ENCODE measurements around the gene CFAP251. TPM values are rescaled to one million over a fixed set of nuclear protein-coding genes. Genes with fewer than 3 reads are reported as not detected.

CFAP251 gene
- total RNA-seq, 2 donors from 2014 or later = 0.55 to 4.5 TPM

DNA sequence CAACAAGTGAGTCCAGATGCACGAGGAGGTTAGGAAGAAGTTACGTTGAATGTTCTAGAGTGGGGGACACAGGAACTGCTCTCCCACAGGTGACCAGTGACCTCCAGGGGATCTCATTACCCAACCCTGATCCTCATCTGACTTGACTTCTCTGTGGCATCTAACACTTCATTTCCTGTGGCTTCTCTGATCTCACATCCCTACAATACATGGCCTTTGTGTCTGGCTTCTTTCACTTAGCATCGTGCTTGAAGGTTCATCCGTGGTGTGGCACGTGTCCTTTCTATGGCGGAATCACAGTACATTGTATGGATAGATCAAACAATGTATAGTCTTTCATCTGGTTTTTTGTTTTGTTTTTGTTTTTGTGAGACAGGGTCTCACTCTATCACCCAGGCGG is 19.3 kb downstream of the CFAP251 start:
- intact Hi-C loops (cut with DNase I) = no loop called here
- Histone ChIP-seq H3K27ac (no peak overlapping the region), H3K4me3 (no peak overlapping the region), H3K27me3 (replicated peaks; ENCODE audit: insufficient read depth) (no peaks in the 10 kb centered on the region), H3K36me3 (no peaks in the 10 kb centered on the region), H3K9me3 (no peaks in the 10 kb centered on the region), H3K4me1 (replicated peaks) (no peaks in the 10 kb centered on the region)
- WGBS = over 99% methylated on average over 7 of the region's 7 CpGs
- TF ChIP-seq POLR2A (IDR thresholded peaks at IDR 0.05) (no peak), POLR2AphosphoS5 (IDR thresholded peaks at IDR 0.05) (no peak)
- TF ChIP-seq, protein P1, sequence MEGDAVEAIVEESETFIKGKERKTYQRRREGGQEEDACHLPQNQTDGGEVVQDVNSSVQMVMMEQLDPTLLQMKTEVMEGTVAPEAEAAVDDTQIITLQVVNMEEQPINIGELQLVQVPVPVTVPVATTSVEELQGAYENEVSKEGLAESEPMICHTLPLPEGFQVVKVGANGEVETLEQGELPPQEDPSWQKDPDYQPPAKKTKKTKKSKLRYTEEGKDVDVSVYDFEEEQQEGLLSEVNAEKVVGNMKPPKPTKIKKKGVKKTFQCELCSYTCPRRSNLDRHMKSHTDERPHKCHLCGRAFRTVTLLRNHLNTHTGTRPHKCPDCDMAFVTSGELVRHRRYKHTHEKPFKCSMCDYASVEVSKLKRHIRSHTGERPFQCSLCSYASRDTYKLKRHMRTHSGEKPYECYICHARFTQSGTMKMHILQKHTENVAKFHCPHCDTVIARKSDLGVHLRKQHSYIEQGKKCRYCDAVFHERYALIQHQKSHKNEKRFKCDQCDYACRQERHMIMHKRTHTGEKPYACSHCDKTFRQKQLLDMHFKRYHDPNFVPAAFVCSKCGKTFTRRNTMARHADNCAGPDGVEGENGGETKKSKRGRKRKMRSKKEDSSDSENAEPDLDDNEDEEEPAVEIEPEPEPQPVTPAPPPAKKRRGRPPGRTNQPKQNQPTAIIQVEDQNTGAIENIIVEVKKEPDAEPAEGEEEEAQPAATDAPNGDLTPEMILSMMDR (IDR thresholded peaks at IDR 0.05) = no peak
- no peak for DNase-seq (ENCODE audit: low spot score)

DNA sequence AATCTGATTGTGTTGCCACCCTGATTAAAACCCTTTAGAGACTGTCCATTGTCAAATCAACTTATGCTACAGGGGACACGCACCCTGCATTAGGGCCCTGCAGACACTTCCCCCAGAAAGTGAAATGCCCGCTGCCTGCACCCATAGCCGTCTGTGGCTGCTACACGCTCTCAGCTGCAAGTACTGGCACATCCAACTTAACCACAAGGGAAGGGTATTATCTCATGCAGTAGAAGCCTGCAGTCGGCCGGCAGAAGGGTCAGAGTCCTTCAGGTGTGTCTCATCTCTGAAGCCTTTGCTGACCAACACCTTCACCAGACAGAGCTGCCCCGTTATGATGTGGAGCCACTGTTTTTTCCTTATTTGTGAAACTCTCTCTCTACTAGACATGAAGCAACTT is 20.8 kb downstream of the CFAP251 start:
- 54% methylated on average over 7 of the region's 7 CpGs for WGBS
- DNase-seq (ENCODE audit: low spot score) = no peak
- intact Hi-C loops (cut with DNase I) = no loop called here
- no peaks in the 10 kb centered on the region for H3K27me3 ChIP-seq (replicated peaks; ENCODE audit: insufficient read depth)
- no peak overlapping the region for H3K4me3 ChIP-seq
- H3K9me3 ChIP-seq = no peaks in the 10 kb centered on the region
- no peak for TF ChIP-seq POLR2AphosphoS5 (IDR thresholded peaks at IDR 0.05)
- TF ChIP-seq, protein P1 (IDR thresholded peaks at IDR 0.05) = no peak
- no peak for TF ChIP-seq POLR2A (IDR thresholded peaks at IDR 0.05)
- no peaks in the 10 kb centered on the region for H3K4me1 ChIP-seq (replicated peaks)
- no peak overlapping the region for H3K27ac ChIP-seq
- no peaks in the 10 kb centered on the region for H3K36me3 ChIP-seq

DNA sequence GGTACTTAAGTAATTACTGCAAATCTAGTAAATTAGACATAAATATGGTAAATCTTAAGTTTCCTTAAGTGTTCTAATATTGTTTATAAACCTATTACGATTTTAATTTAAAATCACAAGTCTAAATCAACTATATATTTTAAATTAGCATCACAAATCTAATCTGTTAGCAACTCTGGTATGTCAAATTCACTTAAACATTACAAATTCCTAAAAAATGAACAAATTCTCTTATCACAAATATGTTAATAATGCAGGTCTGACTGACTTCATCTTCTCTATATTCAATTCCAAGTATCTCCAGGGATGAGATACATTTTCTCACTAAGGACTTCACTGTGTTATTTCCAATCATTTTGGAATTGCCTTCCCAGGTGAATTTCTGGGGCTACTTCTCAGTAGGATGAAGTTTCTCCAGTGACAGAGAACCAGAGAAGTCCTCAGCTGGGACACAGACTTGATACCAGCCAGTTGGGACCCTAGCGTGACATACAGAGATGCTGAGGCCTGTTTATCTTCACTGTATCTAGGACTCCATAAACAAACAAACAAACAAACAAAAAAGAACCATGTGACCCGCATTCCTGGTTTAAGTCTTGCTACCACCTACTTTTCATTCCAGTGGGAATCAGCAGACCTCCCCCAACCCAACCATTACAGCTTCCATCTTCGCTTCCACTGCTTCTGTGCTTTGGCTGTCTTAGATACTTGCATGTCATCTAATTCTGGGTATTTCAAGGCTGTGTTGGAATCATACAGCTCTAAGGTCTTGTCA is 21.8 kb downstream of the CFAP251 start:
- WGBS = 94% methylated on average over 4 of the region's 4 CpGs

DNA sequence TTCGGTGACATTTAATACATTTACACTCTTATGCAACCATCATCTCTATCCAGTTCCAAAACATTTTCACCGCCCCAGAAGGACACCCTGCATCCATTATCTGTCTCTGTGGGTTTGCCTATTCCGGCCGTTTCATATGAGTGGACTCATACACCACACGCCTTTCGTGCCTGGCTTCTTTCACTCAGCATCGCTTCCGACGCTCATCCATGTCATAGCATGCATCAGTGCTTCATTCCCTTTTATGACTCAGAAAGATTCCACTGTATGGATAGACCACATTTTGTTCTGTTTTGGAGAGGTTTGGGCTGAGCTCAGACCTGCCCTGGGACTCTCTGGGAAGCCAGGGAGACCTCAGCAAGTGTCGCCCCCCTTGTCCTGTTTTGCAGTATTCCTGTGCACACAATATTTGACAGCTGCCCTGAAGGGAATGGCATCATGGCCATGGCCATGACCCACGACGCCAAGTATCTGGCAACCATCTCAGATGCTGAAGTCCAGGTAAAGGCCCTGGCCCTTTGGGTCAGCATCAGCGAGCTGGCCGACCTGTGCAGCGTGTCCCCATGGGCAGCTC is 23.8 kb downstream of the CFAP251 start:
- TF ChIP-seq, protein P1 (IDR thresholded peaks at IDR 0.05) = no peak
- TF ChIP-seq POLR2A (IDR thresholded peaks at IDR 0.05) (no peak), POLR2AphosphoS5 (IDR thresholded peaks at IDR 0.05) (no peak)
- Histone ChIP-seq H3K4me3 (no peak overlapping the region), H3K27ac (no peak overlapping the region), H3K27me3 (replicated peaks; ENCODE audit: insufficient read depth) (no peaks in the 10 kb centered on the region), H3K9me3 (no peaks in the 10 kb centered on the region), H3K36me3 (no peaks in the 10 kb centered on the region), H3K4me1 (replicated peaks) (no peaks in the 10 kb centered on the region)
- WGBS = 94% methylated on average over 15 of the region's 15 CpGs
- no peak for DNase-seq (ENCODE audit: low spot score)
- intact Hi-C loops (cut with DNase I) = no loop called here

More for the DNA sequence above, 21.8 kb downstream of the CFAP251 start:
- H3K9me3 ChIP-seq = no peaks in the 10 kb centered on the region
- no peak overlapping the region for H3K27ac ChIP-seq
- H3K27me3 ChIP-seq (replicated peaks; ENCODE audit: insufficient read depth) = no peaks in the 10 kb centered on the region
- H3K4me3 ChIP-seq = no peak overlapping the region
- TF ChIP-seq, protein P1 (IDR thresholded peaks at IDR 0.05) = no peak
- TF ChIP-seq POLR2AphosphoS5 (IDR thresholded peaks at IDR 0.05) (no peak), POLR2A (IDR thresholded peaks at IDR 0.05) (no peak)
- intact Hi-C loops (cut with DNase I) = no loop called here
- H3K4me1 ChIP-seq (replicated peaks) = no peaks in the 10 kb centered on the region
- H3K36me3 ChIP-seq = no peaks in the 10 kb centered on the region
- no peak for DNase-seq (ENCODE audit: low spot score)

DNA sequence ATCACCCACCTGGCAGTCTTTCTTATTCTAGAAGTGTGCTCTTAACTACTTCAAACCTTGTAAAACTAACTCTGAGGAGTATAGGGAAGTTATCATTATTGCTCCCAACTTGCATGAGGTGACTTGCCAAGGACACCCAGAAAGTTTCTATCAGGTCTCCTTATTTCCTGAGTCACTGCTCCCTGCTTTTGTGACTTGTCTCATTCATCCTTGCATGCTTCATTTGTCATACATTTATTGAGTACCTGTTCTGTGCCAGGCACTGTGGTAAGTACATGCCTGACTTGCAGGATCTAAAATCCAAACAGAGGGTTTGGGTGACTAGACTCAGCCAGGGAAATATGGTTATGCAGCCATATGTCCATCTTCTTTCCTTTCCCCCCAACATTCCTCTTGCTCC is 25.5 kb downstream of the CFAP251 start:
- Histone ChIP-seq H3K27ac (no peak overlapping the region), H3K9me3 (no peaks in the 10 kb centered on the region), H3K27me3 (replicated peaks; ENCODE audit: insufficient read depth) (no peaks in the 10 kb centered on the region), H3K4me1 (replicated peaks) (no peaks in the 10 kb centered on the region), H3K4me3 (no peak overlapping the region), H3K36me3 (no peaks in the 10 kb centered on the region)
- TF ChIP-seq POLR2A (IDR thresholded peaks at IDR 0.05) = no peak
- no peak for TF ChIP-seq POLR2AphosphoS5 (IDR thresholded peaks at IDR 0.05)
- TF ChIP-seq, protein P1 (IDR thresholded peaks at IDR 0.05) = no peak
- intact Hi-C loops (cut with DNase I) = no loop called here
- no peak for DNase-seq (ENCODE audit: low spot score)

Measured in prostate gland (tissue), 2 donors.